ENCODE data around the gene LDLRAD4. TPM values are rescaled to one million over a fixed set of nuclear protein-coding genes. Genes with fewer than 3 reads are reported as not detected.

LDLRAD4 gene
- total and polyA plus RNA-seq, 8 donors = 14.1 to 26.6 (median 18.8) TPM

- Histone ChIP-seq H3K36me3 (no peaks in the 10 kb centered on the region), H3K27ac (no peak overlapping the region), H3K27me3 (no peaks in the 10 kb centered on the region), H3K4me1 (no peaks in the 10 kb centered on the region), H3K4me3 (no peak overlapping the region), H3K9me3 (no peaks in the 10 kb centered on the region)
- no peak for ATAC-seq
- intact Hi-C loops (cut with DNase I) = no loop called here
- no peak for DNase-seq
- TF ChIP-seq CTCF (IDR thresholded peaks at IDR 0.05) = no peak
Measured at GRCh38 chr18:13441736-13442135, 223.2 kb downstream of the LDLRAD4 start.

GRCh38 chr18:13442451-13442850, 223.9 kb downstream of the LDLRAD4 start:
- intact Hi-C loops (cut with DNase I) = no loop called here
- Histone ChIP-seq H3K4me3 (no peak overlapping the region), H3K27ac (no peak overlapping the region), H3K9me3 (no peaks in the 10 kb centered on the region), H3K4me1 (no peaks in the 10 kb centered on the region), H3K27me3 (no peaks in the 10 kb centered on the region), H3K36me3 (no peaks in the 10 kb centered on the region)
- TF ChIP-seq CTCF (IDR thresholded peaks at IDR 0.05) = no peak
- no peak for DNase-seq
- no peak for ATAC-seq

GRCh38 chr18:13443552-13443951, 225.0 kb downstream of the LDLRAD4 start:
- H3K9me3 ChIP-seq = no peaks in the 10 kb centered on the region
- intact Hi-C loops (cut with DNase I) = no loop called here
- H3K4me3 ChIP-seq = no peak overlapping the region
- DNase-seq = no peak
- H3K27ac ChIP-seq = no peak overlapping the region
- no peak for ATAC-seq
- peaks cover 0 to 6% of the 10 kb centered on the region in 2 donors for H3K4me1 ChIP-seq
- no peaks in the 10 kb centered on the region for H3K36me3 ChIP-seq
- H3K27me3 ChIP-seq = no peaks in the 10 kb centered on the region
- TF ChIP-seq CTCF (IDR thresholded peaks at IDR 0.05) = no peak

GRCh38 chr18:13444430-13445240, 226.1 kb downstream of the LDLRAD4 start:
- no peaks in the 10 kb centered on the region for H3K27me3 ChIP-seq
- intact Hi-C loops (cut with DNase I) = no loop called here
- no peak overlapping the region for H3K4me3 ChIP-seq
- H3K36me3 ChIP-seq = no peaks in the 10 kb centered on the region
- TF ChIP-seq CTCF (IDR thresholded peaks at IDR 0.05) = no peak
- no peak for ATAC-seq
- peaks cover 0 to 6% of the 10 kb centered on the region in 2 donors for H3K4me1 ChIP-seq
- H3K27ac ChIP-seq = no peak overlapping the region
- H3K9me3 ChIP-seq = no peaks in the 10 kb centered on the region
- no peak for DNase-seq

- Histone ChIP-seq H3K9me3 (no peaks in the 10 kb centered on the region), H3K4me3 (no peak overlapping the region), H3K27ac (no peak overlapping the region), H3K4me1 (peaks cover 1 to 6% of the 10 kb centered on the region in 2 donors), H3K27me3 (no peaks in the 10 kb centered on the region), H3K36me3 (no peaks in the 10 kb centered on the region)
- intact Hi-C loops (cut with DNase I) = no loop called here
- no peak for DNase-seq
- TF ChIP-seq CTCF (IDR thresholded peaks at IDR 0.05) = no peak
- ATAC-seq = no peak
Measured at GRCh38 chr18:13445241-13445897, 226.8 kb downstream of the LDLRAD4 start.
